NCI-H345 treated with DMSO at 0.1 percent for 48 hours (cell line): Measurements from ENCODE around the gene C2CD4A.
"Not testable (repeated sequence)": the region's sequence is repeated elsewhere in the genome, so short reads cannot be mapped to it uniquely, and the experiment has no call there.

Experiments
- DNase-seq: peaks from one replicate; lab custom pipeline; 2025; ENCODE audit not compliant: unreplicated experiment; lab: John Stamatoyannopoulos, UW

The C2CD4A gene, protein sequence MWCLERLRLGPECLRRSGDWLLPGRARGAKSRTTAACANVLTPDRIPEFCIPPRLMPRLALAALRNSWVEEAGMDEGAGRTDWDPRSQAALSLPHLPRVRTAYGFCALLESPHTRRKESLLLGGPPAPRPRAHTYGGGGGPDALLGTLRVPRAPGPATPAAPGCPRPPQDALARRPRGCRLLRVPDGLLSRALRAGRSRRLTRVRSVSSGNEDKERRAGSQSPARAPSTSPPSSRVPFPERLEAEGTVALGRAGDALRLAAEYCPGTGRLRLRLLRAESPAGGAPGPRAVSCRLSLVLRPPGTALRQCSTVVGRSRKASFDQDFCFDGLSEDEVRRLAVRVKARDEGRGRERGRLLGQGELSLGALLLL

DNA sequence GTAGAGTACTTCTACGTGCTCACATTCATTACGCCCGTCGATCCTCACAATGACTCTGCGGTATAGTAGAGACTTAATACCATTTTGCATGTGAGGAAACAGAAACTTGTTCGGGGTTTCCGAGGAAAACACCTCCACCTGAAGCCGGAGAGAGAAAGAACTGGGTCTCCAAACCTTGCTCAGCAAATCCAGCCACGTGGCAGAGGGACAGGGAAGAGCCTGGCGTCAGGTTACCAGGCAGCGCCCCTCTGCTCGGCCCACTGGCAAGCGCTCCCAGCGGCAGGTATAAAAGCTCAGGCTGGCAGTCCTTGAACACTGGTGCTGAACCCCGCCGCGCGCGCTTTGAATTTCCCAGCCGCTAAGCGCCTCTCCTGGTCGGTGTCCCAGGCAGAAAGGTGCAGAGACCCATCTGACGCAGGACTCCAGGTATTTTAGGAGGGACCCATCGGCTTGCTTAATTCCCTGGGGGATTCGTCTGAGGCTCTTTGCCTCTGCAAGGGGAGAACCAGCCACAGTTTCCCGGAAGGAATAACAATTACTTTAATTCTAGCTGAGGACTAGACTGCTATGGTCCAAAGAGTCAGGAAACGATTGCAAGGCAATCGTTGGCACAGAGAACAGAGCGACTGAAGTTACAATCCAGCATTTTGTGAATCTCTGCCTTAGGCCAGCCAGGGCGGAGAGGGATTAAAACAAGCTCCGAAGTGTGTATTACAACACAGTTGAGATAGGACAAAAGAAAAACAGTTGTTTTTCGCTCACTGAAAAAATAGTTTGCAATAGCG, at the start of gene C2CD4A:
Gene C2CD4A, plus strand, starts transcription at position 315 of the 785 bp plus-strand sequence. CDS start 637 bp downstream, outside the sequence.
- DNase-seq, result peak; percentile 82

DNA sequence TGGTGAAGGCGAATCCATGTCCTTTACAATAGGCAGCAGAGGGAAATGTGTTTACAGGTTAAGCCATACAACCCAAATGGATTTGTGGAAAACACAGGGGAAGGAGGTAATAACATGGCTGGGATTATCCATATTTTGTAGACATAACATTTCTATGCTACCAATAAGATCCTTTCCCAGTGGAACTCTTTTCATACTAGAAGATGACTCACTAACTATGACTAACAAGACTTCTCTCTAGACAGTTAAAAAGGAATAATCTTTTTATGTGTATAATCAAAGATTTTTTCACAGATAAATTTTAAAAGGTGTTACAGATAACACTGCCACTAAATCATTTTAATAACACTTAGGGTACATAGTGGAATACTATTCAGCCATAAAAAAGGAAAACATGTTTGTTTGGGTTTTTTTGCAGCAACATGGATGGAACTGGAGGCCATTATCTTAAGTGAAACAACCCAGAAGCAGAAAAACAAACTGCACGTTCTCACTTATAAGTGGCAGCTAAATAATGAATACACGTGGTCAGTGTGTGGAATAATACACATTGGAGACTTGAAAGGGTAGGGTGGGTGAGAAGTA, 46.1 kb upstream of the C2CD4A start:
- DNase-seq, result no peak

DNA sequence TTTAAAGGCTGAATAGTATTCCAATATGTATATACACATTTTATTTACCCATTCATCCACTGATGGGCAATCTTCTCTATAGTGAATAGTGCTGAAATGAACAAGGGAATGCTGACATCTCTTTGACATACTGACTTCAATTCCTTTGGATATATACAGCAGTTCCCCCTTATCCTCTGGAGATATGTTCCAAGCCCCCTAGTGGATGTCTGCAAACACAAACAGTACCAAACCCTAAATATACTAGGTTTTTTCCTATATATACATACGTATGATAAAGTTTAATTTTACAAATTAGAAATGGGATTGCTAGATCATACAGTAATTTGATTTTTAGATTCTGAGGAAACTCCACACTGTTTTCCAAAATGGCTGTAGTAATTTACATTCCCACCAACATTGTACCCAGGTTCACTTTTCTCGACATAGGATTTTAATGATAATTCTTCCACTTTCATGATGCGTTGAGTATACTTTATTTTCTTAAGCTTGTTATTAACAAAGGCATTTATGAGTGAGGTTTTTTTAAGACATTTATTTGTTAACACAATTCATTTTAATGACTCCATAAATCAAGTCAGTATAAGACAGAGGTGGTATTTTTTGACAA, 44.7 kb upstream of the C2CD4A start:
- DNase-seq, result no peak

DNA sequence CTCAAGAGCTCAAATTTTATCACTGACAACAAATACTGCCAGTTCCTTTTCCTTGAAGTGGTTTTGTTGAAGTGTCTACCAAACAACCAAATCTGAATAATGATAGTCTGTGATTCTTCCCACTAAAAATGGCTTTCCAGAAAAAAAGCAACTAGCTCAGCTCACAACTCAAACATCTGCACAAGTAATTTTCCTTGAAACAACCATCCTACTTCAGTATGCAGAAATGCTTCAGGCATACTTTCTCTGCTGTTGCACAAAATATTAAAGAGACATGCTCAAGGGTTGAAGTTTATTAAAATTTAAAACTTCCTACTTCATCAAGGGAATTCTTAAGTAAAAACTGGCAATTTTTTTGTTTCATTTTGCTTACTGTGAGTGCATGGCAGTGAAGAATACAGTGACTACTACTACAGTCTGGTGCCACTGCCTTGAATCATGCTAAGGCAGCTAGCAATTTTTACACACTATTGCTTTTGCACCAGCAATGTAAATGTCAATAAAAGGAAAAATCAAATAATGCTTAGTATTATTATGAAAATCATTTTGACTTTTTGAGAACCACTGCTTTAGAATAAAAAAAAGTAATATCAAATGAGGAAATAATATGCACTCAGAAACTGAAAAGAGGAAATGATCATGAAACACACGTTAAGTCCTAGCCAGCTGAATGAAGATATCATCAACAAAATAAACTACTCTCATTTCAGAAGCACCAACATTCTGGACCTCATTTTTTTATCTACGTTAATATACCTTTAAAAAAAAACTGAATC, 40.1 kb upstream of the C2CD4A start:
- DNase-seq, result no peak

DNA sequence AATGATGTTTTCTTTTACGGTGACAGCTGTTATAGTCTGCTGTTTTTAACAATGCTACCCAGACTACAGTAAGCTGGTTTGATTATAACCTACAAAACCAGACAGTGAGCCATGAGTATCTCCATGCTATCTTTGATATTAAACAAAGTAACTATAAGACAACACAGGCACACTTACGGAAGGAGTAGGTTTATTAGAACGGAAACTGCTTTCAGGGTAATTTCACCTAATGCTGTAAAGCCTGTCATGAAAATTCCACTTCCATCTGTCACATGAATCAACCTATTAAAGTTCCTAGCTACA, 39.6 kb upstream of the C2CD4A start:
- no peak for DNase-seq

DNA sequence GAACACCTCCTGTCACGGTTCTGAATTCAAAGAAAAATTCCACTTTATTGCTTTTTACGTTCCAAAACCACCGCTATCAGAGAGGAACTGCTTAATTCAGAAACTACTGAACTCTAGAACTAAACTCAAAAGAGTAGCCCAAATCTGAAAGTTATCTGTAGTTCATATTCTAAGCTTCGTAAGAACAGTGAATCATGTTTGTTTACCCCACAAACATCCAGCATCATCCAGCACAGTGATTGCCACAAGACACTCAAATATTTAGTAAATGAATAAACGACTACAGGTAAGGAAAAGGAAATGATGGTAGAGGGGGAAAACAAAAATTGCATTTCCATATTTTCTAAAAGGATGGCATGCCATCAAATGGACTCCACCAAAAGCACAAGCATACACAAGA, 38.9 kb upstream of the C2CD4A start:
- no peak for DNase-seq

DNA sequence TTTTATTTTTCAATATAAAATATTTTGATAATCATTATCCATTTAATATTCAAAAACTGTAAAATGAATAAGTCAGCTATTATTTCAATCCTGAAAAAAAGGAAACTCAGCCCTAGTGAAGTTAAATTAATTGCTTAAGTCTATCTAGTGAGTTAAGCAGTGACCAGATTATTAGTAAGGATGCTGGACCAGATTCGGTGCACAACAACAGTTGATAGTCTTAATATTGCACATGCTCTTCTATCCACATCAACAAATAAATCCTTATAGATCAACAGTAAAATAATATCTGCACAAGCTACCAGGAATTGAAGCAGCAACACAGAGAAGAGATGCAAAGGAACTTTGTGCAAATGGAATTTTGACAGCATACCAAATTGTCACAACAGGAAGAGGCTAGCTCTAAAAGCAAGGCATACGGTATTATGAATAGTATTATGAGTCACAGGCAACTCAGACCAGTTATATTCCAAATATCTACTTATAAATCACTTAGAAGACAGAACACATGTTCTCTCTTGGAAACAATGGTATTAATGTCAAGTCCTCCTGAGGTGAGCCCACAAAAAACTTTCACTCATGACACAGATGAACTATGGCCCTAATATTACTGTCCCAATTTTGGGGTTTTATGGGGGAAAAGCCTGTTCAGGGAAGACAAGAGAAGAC, 31.4 kb upstream of the C2CD4A start:
- no peak for DNase-seq

DNA sequence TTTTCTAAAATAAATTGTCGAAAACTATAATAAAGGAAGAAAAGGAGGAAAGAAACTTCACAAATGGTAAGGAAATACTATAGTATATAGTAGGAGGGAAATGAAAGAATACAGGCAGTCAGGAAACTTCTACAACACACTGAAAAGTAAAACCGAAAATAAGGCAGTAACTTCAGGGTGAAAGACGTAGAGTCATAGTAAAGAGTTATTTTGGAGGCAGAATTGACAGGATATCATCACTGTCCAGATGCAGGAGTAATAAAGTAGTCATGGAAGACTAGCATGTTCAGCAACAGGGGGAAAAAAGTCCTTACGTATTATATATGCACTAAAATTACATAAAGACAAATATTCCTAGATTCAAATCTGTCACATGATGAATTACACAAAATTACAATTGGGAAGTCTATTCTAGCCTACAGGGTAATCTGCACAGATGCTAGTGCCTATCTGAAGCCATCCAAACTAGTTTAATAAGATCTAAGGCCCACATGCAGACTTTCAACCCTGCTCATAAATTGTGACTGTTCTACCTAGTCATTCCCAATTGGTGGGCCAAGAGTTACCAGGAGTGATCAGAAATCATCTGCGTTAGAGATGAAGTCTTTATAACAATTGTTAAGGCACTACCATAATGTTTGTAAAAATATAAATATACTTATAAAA, 20.6 kb upstream of the C2CD4A start:
- no peak for DNase-seq

DNA sequence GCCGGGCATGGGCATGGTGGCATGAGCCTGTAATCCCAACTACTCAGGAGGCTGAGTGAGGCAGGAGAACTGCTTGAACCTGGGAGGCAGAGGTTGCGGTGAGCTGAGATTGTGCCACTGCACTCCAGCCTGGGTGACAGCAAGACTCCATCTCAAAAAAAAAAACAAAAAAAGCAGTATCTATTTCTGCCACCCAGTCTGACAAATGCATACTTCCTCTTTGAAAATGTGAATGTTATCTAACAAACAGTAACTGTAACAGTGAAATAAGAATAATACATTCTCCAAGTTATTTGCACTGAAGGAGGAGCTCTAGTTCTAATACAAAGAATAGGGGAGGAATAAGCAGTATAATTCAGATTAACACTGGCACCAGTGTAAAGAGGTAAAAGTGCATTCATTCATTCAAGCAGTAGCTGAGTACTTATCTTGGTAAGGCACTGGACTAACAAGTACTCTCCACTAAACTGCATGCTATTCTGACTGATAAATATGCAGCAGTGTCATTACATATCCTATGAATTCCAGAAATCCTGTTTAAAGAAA, 19.4 kb upstream of the C2CD4A start:
- no peak for DNase-seq

DNA sequence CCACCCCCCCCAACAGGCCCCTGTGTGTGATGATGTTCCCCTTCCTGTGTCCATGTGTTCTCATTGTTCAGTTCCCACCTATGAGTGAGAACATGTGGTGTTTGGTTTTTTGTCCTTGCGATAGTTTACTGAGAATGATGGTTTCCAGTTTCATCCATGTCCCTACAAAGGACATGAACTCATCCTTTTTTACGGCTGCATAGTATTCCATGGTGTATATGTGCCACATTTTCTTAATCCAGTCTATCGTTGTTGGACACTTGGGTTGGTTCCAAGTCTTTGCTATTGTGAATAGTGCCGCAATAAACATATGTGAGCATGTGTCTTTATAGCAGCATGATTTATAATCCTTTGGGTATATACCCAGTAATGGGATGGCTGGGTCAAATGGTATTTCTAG, 18.5 kb upstream of the C2CD4A start:
- DNase-seq, result not testable (repeated sequence)

DNA sequence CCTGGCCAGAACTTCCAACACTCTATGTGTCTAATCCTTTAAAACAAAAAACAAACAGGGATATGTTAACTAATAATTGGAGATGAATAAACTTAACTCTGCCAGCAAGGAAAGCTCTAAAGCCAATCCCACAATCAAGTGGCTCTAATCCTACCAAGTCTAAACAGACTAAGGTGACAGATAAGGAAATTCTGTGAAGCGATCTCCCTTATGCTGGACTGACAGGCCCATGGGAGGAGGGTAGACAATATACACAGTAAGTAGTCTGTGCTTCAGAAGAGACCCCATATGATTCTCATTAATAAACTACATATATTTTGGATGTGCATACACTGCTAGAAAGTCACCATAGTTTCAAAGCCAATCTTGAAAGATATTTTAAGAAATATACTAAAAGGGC, 16.7 kb upstream of the C2CD4A start:
- no peak for DNase-seq

DNA sequence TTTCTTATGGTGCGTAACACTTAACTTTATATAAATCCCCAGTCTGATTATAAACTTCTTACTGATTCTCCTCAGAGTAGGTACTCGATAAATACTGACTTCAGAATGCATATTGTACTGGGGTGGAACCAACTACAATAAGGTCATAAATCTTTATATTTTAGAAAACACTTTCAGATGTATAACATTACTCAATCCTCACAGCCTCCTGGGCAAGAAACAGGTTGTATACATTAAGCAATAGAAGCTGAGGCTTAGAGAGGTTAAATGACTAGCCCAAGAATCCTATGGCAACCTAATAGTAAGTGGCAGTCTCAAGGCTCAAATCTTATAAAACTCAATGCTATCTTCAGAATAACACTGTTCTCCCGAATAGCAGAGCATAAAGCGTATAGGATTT, 15.6 kb upstream of the C2CD4A start:
- no peak for DNase-seq

DNA sequence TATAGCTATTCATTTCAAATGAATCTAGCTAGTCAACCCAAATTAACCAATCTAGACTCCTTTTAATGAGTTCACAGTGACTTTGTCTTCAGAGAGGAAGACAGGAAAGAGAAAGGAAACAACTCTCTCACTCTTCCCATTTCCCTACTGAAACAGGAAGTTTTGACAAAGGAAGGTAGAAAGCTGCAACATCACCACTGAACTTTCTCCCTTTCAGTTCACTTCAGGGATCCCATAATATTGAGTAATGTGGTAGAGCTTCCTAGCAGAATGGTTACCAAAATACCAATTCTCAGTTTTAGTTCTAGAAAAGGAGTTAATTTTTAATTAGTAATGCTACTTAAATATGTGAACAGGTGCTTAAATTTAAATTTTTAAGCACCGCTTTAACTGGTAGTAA, 14.1 kb upstream of the C2CD4A start:
- DNase-seq, result no peak

DNA sequence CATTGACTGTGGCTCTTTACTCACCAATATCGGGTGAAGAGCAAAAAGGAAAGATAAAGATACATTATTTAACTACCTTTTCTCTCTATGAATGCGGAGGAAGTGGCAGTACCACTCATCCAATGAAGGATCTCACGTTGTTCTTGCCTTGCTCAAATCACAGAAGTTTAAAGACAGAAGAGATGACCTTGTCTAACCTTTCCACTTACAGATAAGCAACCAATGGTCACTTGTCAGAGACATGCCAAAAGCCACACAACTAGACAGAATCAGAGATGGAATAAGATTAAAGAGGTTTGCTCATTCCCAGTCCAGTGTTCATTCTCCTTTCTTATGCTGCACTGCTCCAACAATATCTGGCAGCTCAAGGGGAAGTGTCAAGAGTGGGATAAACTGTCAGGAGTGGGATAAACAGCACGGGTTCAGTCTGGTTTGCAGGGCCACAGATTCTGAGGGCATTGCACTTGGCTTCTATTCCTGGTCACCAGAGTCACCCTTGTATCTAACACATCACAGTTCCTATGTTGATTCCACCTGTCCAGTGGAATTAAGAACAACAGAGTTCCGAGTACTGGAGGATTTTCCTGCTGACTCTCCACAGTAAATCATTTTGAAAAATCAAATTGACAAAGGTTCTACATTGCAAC, 13.2 kb upstream of the C2CD4A start:
- no peak for DNase-seq

DNA sequence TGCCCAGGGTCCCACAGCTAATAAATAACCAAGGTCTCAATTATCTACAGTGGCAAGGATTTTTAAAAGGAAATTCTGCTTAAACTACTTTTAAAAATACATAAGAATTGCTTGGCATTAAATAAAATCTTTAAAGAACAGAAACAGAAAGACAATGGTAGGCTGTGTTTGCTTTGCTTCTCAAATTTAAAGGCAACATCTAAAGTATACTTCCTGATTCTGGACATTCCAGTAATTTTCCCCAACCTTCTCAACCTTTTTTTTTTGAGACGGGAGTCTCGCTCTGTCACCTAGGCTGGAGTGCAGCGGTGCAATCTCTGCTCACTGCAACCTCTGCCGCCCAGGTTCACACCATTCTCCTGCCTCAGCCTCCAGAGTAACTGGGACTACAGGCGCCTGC, 11.8 kb upstream of the C2CD4A start:
- no peak for DNase-seq

DNA sequence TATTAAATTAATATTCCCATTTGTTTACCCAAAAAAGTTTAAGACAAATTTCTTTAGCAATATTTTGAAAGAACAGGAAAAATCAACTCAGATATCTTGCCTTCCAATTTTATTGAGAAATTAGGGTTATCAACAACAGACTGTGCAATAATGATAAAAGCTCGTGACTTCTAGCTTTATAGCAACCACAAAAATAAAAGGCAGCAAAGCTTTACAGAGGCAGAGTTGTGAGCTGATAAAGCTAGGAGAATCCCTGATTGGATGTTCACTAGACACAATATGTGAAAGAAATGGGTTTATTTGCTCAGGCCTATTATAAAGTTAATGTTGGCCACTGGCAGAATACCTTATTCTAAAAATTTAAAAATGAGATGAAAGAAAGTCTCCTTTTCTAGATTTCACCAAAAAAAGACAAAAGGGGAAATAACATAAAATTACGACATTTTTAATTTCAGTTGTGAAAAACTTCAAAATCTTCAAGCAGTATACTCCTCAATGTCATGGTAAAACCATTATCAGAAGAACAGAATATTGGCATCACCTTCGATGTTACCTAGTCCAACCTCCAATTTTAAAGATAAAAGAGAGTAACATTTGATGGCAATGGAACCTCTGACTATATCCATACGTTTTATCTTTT, 9.3 kb upstream of the C2CD4A start:
- no peak for DNase-seq

DNA sequence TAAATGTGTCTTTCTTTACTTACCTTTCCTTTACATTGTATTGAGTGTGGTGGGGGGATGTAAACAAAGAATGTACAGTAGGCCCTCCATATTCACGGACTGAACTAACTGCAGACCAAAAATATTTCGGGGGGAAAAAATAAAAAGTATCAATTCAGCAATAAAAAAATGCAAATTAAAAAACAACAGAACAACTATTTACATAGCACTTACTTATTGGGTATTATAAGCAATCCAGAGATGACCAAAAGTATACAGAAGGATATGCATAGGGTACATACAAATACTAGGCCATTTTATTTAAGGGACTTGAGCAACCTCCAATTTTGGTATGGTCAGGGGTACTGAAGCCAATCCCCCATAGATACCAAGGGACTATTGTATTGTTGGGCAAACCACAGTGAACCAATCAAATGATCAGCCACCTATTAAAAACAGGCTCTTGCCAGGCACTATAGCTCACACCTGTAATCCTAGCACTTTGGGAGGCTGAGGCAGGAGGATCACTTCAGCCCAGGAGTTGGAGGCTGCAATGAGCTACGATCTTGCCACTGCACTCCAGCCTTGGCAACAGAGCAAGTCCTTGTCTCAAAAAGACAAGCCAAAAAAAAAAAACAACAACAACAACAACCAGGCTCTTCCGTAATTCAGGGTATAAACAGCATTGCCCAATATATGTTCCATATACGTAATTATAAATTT, 8.3 kb upstream of the C2CD4A start:
- DNase-seq, result no peak
